Activated naive CD4-positive, alpha-beta T cell treated with anti-CD3 and anti-CD28 coated beads, Interleukin-2, amount 50 U/mL, for 72 hours (primary cell): Measurements from ENCODE around the gene ZNF644. TPM values are rescaled to one million over a fixed set of nuclear protein-coding genes. Genes with fewer than 3 reads are reported as not detected.

Experiments used
- ATAC-seq, 2 donors: fragments of 150-1000 bp; cut with Tn5 transposase; 2 replicates each; pipeline ENCODE4 v1.10.0; 2021; ENCODE audit warnings: mild to moderate bottlenecking in 2 of 2, moderate library complexity in 2 of 2
- DNase-seq, 2 donors: peaks; one replicate each; pipeline ENCODE4 v3.0.0; 2021 to 2022; ENCODE audit warnings: low spot score in 2 of 2
- H3K27ac Mint-ChIP-seq, 2 donors: one replicate each; pipeline ENCODE4 v1.8.0; 2022; ENCODE audit warnings: mild to moderate bottlenecking in 2 of 2, mixed read lengths in 2 of 2
- H3K36me3 Mint-ChIP-seq, 2 donors: one replicate each; pipeline ENCODE4 v1.8.0; 2022; ENCODE audit warnings: mixed read lengths in 2 of 2
- H3K9me3 Mint-ChIP-seq, 2 donors: one replicate each; pipeline ENCODE4 v1.8.0; 2022; ENCODE audit warnings: mixed read lengths in 2 of 2
- total RNA-seq, 2 donors: library from RNA; stranded (reverse); gene quantifications; one replicate each; pipeline ENCODE4 v1.2.3, GENCODE V29; 2022

Gene ZNF644
- total RNA-seq, 2 donors from 2014 or later: 50.6 to 72.5 TPM

DNA sequence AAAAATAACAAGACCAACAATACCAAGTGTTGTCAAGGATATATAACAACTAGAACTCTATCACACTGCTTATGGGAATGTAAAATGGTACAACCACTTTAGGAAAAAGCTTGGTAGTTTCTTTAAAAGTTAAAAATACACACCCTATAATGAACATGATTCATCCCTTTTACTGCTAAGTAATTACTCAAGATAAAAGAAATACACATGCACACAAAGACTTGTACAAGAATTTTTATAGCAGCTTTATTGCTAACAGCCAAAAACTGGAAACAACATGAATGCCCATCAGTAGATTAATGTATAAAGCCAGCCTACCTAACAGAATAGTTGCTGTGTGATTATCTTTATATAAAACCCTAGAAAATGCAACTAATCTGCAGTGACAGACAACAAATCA, 10.5 kb upstream of the ZNF644 start:
- no peak for DNase-seq
- no peak overlapping the region for H3K27ac Mint-ChIP-seq
- ATAC-seq: no peak
- no peaks in the 10 kb centered on the region for H3K9me3 Mint-ChIP-seq
- no peaks in the 10 kb centered on the region for H3K36me3 Mint-ChIP-seq

GRCh38 chr1:91031081-91031480, 9.2 kb upstream of the ZNF644 start:
- Mint-ChIP-seq H3K27ac (no peak overlapping the region), H3K9me3 (no peaks in the 10 kb centered on the region), H3K36me3 (no peaks in the 10 kb centered on the region)
- no peak for ATAC-seq
- no peak for DNase-seq

- ATAC-seq (no peak), DNase-seq (no peak)
- H3K36me3 Mint-ChIP-seq: no peaks in the 10 kb centered on the region
- H3K9me3 Mint-ChIP-seq: peaks cover 4 to 7% of the 10 kb centered on the region in 2 donors
- H3K27ac Mint-ChIP-seq: no peak overlapping the region
These were observed 4.9 kb upstream of the ZNF644 start for GRCh38 chr1:91026777-91027176.

DNA sequence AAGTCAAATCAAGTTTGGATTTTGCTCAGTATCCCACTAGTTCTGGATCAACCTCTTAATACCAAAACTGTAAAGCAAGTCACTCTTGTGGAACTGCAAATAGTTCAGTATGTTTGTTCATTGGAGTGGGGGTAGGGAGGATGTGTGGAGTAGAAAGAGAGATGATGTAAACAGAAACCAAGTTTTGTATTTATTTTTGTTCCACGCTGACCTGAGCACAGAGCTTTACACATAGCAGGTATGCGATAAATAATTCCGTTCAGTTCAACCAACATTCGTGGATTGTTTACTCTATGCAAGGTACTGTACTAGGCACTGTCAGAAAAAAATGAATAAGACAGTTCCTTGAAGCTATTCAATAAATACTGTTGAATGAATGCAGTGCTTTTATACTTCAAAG, 4.5 kb upstream of the ZNF644 start:
- DNase-seq (no peak), ATAC-seq (no peak)
- Mint-ChIP-seq H3K36me3 (peaks cover under 1% of the 10 kb centered on the region in 2 donors), H3K9me3 (peaks cover 4 to 7% of the 10 kb centered on the region in 2 donors), H3K27ac (no peak overlapping the region)

- ATAC-seq (no peak), DNase-seq (no peak)
- Mint-ChIP-seq H3K27ac (peak overlapping the region in 1 of 2 donors; percentile 64), H3K36me3 (peaks cover 8 to 9% of the 10 kb centered on the region in 2 donors), H3K9me3 (peaks cover 4 to 7% of the 10 kb centered on the region in 2 donors)
These were observed 2.8 kb upstream of the ZNF644 start for GRCh38 chr1:91024481-91025119.

- ATAC-seq: no peak
- peaks cover 9 to 26% of the 10 kb centered on the region in 2 donors for H3K36me3 Mint-ChIP-seq
- no peak for DNase-seq
- peak overlapping the region; percentile 98 for H3K27ac Mint-ChIP-seq
- peaks cover 4 to 7% of the 10 kb centered on the region in 2 donors for H3K9me3 Mint-ChIP-seq
These were observed 689 bp upstream of the ZNF644 start for GRCh38 chr1:91022518-91022929.

DNA sequence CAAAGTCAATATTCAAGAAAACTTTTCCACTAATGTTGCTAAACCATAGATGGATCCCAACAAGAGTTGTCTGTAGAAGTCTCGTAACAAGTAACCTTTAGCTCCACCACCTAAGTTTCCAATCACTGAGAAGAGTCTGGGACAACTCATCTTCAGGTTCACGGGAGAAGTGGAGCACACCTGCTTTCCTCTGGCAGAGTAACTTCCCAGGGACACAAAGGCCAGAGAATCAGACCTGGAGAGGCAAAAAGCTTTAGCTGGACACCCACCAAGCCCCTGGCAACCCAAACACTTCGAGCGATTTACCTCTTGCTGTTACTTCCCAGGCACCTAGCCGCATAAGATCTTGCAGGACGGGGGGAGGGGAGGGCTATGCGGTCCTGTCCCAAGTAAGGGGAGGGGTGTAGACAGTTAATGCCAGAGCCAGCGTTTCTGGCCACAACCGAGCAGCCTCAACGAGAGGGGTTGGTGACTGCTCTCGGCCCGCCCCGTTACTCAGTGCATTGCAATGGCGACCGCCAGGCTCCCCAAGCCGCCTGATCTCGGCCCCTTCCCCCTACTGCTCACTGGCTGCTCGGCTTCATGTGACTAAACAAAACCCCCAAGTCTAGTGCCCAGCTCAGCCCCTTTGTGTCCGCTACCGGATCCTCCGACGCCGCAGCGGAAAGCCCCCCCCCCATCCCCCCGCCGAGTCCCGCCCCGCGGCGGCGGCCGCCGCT, 709 bp downstream of the ZNF644 start:
- ATAC-seq: peak; percentile 66 to 71
- H3K36me3 Mint-ChIP-seq: peaks cover 9 to 28% of the 10 kb centered on the region in 2 donors
- peaks cover 4 to 7% of the 10 kb centered on the region in 2 donors for H3K9me3 Mint-ChIP-seq
- DNase-seq: peak; percentile 67 to 82
- H3K27ac Mint-ChIP-seq: peak overlapping the region; percentile 96 to 98

DNA sequence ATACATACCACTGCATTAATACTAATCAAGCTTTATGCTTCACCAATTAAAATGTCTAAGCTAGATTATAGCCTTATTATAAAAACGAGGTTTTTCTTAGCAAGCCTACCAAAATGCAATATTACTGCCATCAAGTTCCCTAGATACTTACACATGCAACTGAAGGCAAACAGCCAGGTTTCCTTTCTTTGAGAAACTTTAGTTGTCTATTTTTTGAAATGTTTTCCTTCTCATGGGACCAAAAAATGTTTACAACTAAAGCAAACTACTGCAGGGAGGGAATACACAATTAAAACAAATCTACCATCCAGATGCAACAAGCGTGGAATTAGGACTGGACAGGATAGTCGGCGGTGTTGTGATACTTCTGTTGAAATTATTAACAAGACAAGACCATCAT, 1.3 kb downstream of the ZNF644 start:
- Mint-ChIP-seq H3K9me3 (peaks cover 4 to 7% of the 10 kb centered on the region in 2 donors), H3K27ac (peak overlapping the region; percentile 96 to 98), H3K36me3 (peaks cover 9 to 32% of the 10 kb centered on the region in 2 donors)
- ATAC-seq: no peak
- no peak for DNase-seq

GRCh38 chr1:91018006-91018405, 3.8 kb downstream of the ZNF644 start:
- H3K36me3 Mint-ChIP-seq: peaks cover 9 to 38% of the 10 kb centered on the region in 2 donors
- DNase-seq (no peak), ATAC-seq (no peak)
- H3K9me3 Mint-ChIP-seq: no peaks in the 10 kb centered on the region
- peak overlapping the region; percentile 60 to 62 for H3K27ac Mint-ChIP-seq

DNA sequence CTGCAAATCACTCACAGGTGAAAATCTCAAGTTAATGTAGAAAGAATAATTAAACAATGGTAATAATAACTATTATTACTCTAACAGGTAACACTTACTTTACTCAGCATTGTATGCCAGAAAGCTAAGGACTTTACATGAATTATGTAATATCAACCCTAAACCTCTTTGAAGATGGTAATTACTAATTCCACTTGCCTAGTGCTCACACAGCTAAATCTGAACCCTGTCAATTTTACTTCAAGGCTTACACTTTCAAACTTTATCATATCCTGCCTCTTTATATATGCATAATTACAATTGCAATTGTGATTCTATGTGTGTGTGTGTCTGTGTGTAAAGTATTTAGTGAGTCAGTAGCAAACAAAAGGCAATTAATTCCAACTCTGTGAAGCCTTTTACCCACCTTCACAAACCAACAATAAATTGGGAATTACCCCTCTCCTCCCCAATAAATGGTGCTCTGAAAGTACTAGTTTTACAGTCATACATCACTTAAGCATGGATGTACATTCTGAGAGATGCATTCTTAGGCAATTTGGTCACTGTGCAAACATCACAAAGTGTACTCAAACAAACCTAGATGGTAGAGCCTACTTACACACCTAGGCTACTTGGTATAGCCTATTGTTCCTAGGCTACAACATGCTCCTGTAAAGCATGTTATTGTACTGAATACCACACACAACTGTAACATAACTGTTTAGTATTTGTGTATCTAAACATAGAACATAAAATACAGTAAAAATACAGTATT, 5.9 kb downstream of the ZNF644 start:
- H3K27ac Mint-ChIP-seq: no peak overlapping the region
- peaks cover 5 to 34% of the 10 kb centered on the region in 2 donors for H3K36me3 Mint-ChIP-seq
- peak; percentile 18 to 42 for ATAC-seq
- no peaks in the 10 kb centered on the region for H3K9me3 Mint-ChIP-seq
- no peak for DNase-seq

- H3K27ac Mint-ChIP-seq: no peak overlapping the region
- ATAC-seq: peak in 1 of 2 donors; percentile 10
- H3K36me3 Mint-ChIP-seq: peaks cover 0 to 33% of the 10 kb centered on the region in 2 donors
- H3K9me3 Mint-ChIP-seq: no peaks in the 10 kb centered on the region
- no peak for DNase-seq
These were observed 6.5 kb downstream of the ZNF644 start for GRCh38 chr1:91015358-91015780.

- no peak for ATAC-seq
These were observed 7.4 kb downstream of the ZNF644 start for GRCh38 chr1:91014475-91014874.

GRCh38 chr1:91013302-91013701, 8.5 kb downstream of the ZNF644 start:
- Mint-ChIP-seq H3K9me3 (no peaks in the 10 kb centered on the region), H3K36me3 (peaks cover 0 to 24% of the 10 kb centered on the region in 2 donors), H3K27ac (peak overlapping the region in 1 of 2 donors; percentile 58)
- ATAC-seq (no peak), DNase-seq (no peak)

More at GRCh38 chr1:91014475-91014874, 7.4 kb downstream of the ZNF644 start:
- H3K36me3 Mint-ChIP-seq: peaks cover 0 to 34% of the 10 kb centered on the region in 2 donors
- H3K9me3 Mint-ChIP-seq: no peaks in the 10 kb centered on the region
- no peak for DNase-seq
- no peak overlapping the region for H3K27ac Mint-ChIP-seq

GRCh38 chr1:91012196-91012595, 9.6 kb downstream of the ZNF644 start:
- Mint-ChIP-seq H3K9me3 (peaks cover 0 to 4% of the 10 kb centered on the region in 2 donors), H3K27ac (no peak overlapping the region), H3K36me3 (peaks cover 0 to 28% of the 10 kb centered on the region in 2 donors)
- ATAC-seq (no peak), DNase-seq (no peak)

- DNase-seq (no peak), ATAC-seq (no peak)
- Mint-ChIP-seq H3K27ac (no peak overlapping the region), H3K36me3 (peaks cover 0 to 32% of the 10 kb centered on the region in 2 donors), H3K9me3 (peaks cover 0 to 4% of the 10 kb centered on the region in 2 donors)
These were observed 10.1 kb downstream of the ZNF644 start for GRCh38 chr1:91011726-91012125.

GRCh38 chr1:91007827-91008226, 14.0 kb downstream of the ZNF644 start:
- DNase-seq (no peak), ATAC-seq (no peak)
- peaks cover 6 to 42% of the 10 kb centered on the region in 2 donors for H3K36me3 Mint-ChIP-seq
- H3K9me3 Mint-ChIP-seq: peaks cover 0 to 11% of the 10 kb centered on the region in 2 donors
- no peak overlapping the region for H3K27ac Mint-ChIP-seq

- no peak for DNase-seq
- peaks cover 11 to 49% of the 10 kb centered on the region in 2 donors for H3K36me3 Mint-ChIP-seq
- H3K27ac Mint-ChIP-seq: peak overlapping the region in 1 of 2 donors; percentile 41
- peaks cover 0 to 11% of the 10 kb centered on the region in 2 donors for H3K9me3 Mint-ChIP-seq
- no peak for ATAC-seq
These were observed 14.7 kb downstream of the ZNF644 start for GRCh38 chr1:91007092-91007491.
